ENCODE measurements around the gene MAG. TPM values are rescaled to one million over a fixed set of nuclear protein-coding genes. Genes with fewer than 3 reads are reported as not detected.

Gene MAG
- total RNA-seq, 1 experiment from 2014 or later: 13.4 TPM

GRCh38 chr19:35360880-35361420 is 69.0 kb downstream of the MAG start:
- Histone ChIP-seq H3K36me3 (ENCODE audit: low read depth) (no peaks in the 10 kb centered on the region), H3K9me3 (ENCODE audit: insufficient read depth, low read depth) (no peaks in the 10 kb centered on the region), H4K20me1 (ENCODE audit: insufficient read depth) (no peaks in the 10 kb centered on the region), H3K79me2 (ENCODE audit: low read depth) (no peaks in the 10 kb centered on the region), H3F3A (ENCODE audit: insufficient read depth, low read depth) (no peaks in the 10 kb centered on the region), H3K9me2 (ENCODE audit: insufficient read depth) (no peaks in the 10 kb centered on the region), H3K4me3 (no peak overlapping the region), H3K27me3 (ENCODE audit: insufficient read depth, low read depth) (peaks cover 9% of the 10 kb centered on the region), H2AFZ (no peak overlapping the region), H3K4me2 (no peak overlapping the region), H3K27ac (no peak overlapping the region), H3K4me1 (replicated peaks; ENCODE audit: insufficient read depth) (no peaks in the 10 kb centered on the region)
- CTCF ChIA-PET: no interaction called here
- BruUV-seq (replicated peaks): no TSS peak
- intact Hi-C loops (cut with micrococcal nuclease; ENCODE audit: unreplicated experiment): no loop called here
- no peak for TF ChIP-seq CTCF (conservative IDR thresholded peaks at IDR 0.05)
- no peak for TF ChIP-seq EZH2 (IDR thresholded peaks at IDR 0.05; ENCODE audit: low read depth)
- POLR2A ChIA-PET (ENCODE audit: unreplicated experiment): no interaction called here
- no peak for DNase-seq

GRCh38 chr19:35362261-35363000 is 70.5 kb downstream of the MAG start:
- Histone ChIP-seq H3K27me3 (ENCODE audit: insufficient read depth, low read depth) (peaks cover 16% of the 10 kb centered on the region), H3K36me3 (ENCODE audit: low read depth) (no peaks in the 10 kb centered on the region), H4K20me1 (ENCODE audit: insufficient read depth) (no peaks in the 10 kb centered on the region), H2AFZ (no peak overlapping the region), H3K4me1 (replicated peaks; ENCODE audit: insufficient read depth) (no peaks in the 10 kb centered on the region), H3K4me3 (no peak overlapping the region), H3K27ac (no peak overlapping the region), H3K9me2 (ENCODE audit: insufficient read depth) (no peaks in the 10 kb centered on the region), H3K79me2 (ENCODE audit: low read depth) (no peaks in the 10 kb centered on the region), H3F3A (ENCODE audit: insufficient read depth, low read depth) (no peaks in the 10 kb centered on the region), H3K4me2 (no peak overlapping the region), H3K9me3 (ENCODE audit: insufficient read depth, low read depth) (no peaks in the 10 kb centered on the region)
- no peak for DNase-seq
- BruUV-seq (replicated peaks): no TSS peak
- intact Hi-C loops (cut with micrococcal nuclease; ENCODE audit: unreplicated experiment): no loop called here
- TF ChIP-seq EZH2 (IDR thresholded peaks at IDR 0.05; ENCODE audit: low read depth) (no peak), CTCF (conservative IDR thresholded peaks at IDR 0.05) (no peak)
- ChIA-PET CTCF (no interaction called here), POLR2A (ENCODE audit: unreplicated experiment) (no interaction called here)

- BruUV-seq (replicated peaks): no TSS peak
- no peaks in the 10 kb centered on the region for H3K4me1 ChIP-seq (replicated peaks; ENCODE audit: insufficient read depth)
- TF ChIP-seq CTCF (conservative IDR thresholded peaks at IDR 0.05) (no peak), EZH2 (IDR thresholded peaks at IDR 0.05; ENCODE audit: low read depth) (no peak)
- no peak overlapping the region for H2AFZ ChIP-seq
- no peak overlapping the region for H3K4me3 ChIP-seq
- H3F3A ChIP-seq (ENCODE audit: insufficient read depth, low read depth): no peaks in the 10 kb centered on the region
- H3K36me3 ChIP-seq (ENCODE audit: low read depth): no peaks in the 10 kb centered on the region
- intact Hi-C loops (cut with micrococcal nuclease; ENCODE audit: unreplicated experiment): no loop called here
- H4K20me1 ChIP-seq (ENCODE audit: insufficient read depth): no peaks in the 10 kb centered on the region
- no peak overlapping the region for H3K27ac ChIP-seq
- H3K9me2 ChIP-seq (ENCODE audit: insufficient read depth): no peaks in the 10 kb centered on the region
- no peaks in the 10 kb centered on the region for H3K79me2 ChIP-seq (ENCODE audit: low read depth)
- POLR2A ChIA-PET (ENCODE audit: unreplicated experiment): no interaction called here
- no peaks in the 10 kb centered on the region for H3K9me3 ChIP-seq (ENCODE audit: insufficient read depth, low read depth)
- CTCF ChIA-PET: no interaction called here
- H3K27me3 ChIP-seq (ENCODE audit: insufficient read depth, low read depth): peaks cover 20% of the 10 kb centered on the region
- no peak for DNase-seq
- H3K4me2 ChIP-seq: no peak overlapping the region
These were observed 71.1 kb downstream of the MAG start for GRCh38 chr19:35363001-35363590.

Small RNA genes within 50 kb of the gene (microRNA-seq; reads per million reads assigned to microRNA genes)
- gene MIR5196 (ENCODE audit: borderline number of aligned reads, borderline replicate concordance): not detected

Other genes with a start within 250 kb of the MAG start
- gene FXYD3, start 176.3 kb upstream of the MAG start, total RNA-seq (2021): 240 and 287 TPM in 2 replicates
- 1.2 and 1.3 TPM in 2 replicates for gene LGI4, start 157.1 kb upstream of the MAG start, total RNA-seq (2021)
- not detected in 2 replicates for gene FXYD1, start 153.3 kb upstream of the MAG start, total RNA-seq (2021)
- gene FXYD7, start 148.9 kb upstream of the MAG start, total RNA-seq (2021): not detected in 2 replicates
- 137 and 181 TPM in 2 replicates for gene FXYD5, start 137.4 kb upstream of the MAG start, total RNA-seq (2021)
- gene FAM187B, start 63.4 kb upstream of the MAG start, total RNA-seq (2021): not detected in 2 replicates
- 131 and 145 TPM in 2 replicates for gene LSR, start 43.2 kb upstream of the MAG start, total RNA-seq (2021)
- gene USF2, start 23.2 kb upstream of the MAG start, total RNA-seq (2021): 92.1 and 98.2 TPM in 2 replicates
- 0.52 TPM in 1 of 2 replicates, not detected in the other for gene HAMP, start 9.6 kb upstream of the MAG start, total RNA-seq (2021)
- 28.1 and 29.8 TPM in 2 replicates for gene CD22, start 37.0 kb downstream of the MAG start, total RNA-seq (2021)
- gene FFAR1, start 55.7 kb downstream of the MAG start, total RNA-seq (2021): 0.23 and 0.44 TPM in 2 replicates
- gene FFAR3, start 66.3 kb downstream of the MAG start, total RNA-seq (2021): not detected in 2 replicates
- not detected in 2 replicates for gene GPR42, start 78.9 kb downstream of the MAG start, total RNA-seq (2021)
- gene FFAR2, start 156.1 kb downstream of the MAG start, total RNA-seq (2021): not detected in 2 replicates
- gene KRTDAP, start 198.3 kb downstream of the MAG start, total RNA-seq (2021): not detected in 2 replicates
- 135 and 144 TPM in 2 replicates for gene DMKN, start 221.5 kb downstream of the MAG start, total RNA-seq (2021)
- gene SBSN, start 236.2 kb downstream of the MAG start, total RNA-seq (2021): 0.76 and 0.88 TPM in 2 replicates
- gene GAPDHS, start 241.3 kb downstream of the MAG start, total RNA-seq (2021): not detected in 2 replicates

Data from PC-9 (cell line).